IMR-90 (cell line): ENCODE results near the gene SOX11. TPM values are rescaled to one million over a fixed set of nuclear protein-coding genes. Genes with fewer than 3 reads are reported as not detected.

Experiments used
- ATAC-seq: fragments of 200-7000 bp; cut with Tn5 transposase; 2 replicates; pipeline ENCODE4 v1.9.1; 2020; ENCODE audit warnings: low read depth, mild to moderate bottlenecking, moderate library complexity
- BruUV-seq: library from RNA; stranded (reverse); fragments of 400-500 nt; replicated peaks from 2 replicates; lab custom pipeline; 2021; lab: Mats Ljungman, UMichigan
- CTCF ChIA-PET: fragments of 300-600 bp; formaldehyde crosslinking; extraction: SDS; loops from one replicate; lab custom pipeline; 2021; ENCODE audit warnings: antibody characterized with exemption; lab: Yijun Ruan, JAX
- POLR2A ChIA-PET: fragments of 300-600 bp; sonication (Branson Sonifier 250); formaldehyde crosslinking; loops from one replicate; lab custom pipeline; 2022; ENCODE audit warnings: antibody characterized with exemption; ENCODE audit not compliant: unreplicated experiment; lab: Charles Lee
- DNase-seq: peaks from one replicate; pipeline ENCODE4 v3.0.0; 2013
- H2AFZ ChIP-seq: replicated peaks from 2 replicates; pipeline ENCODE3; 2013; ENCODE audit warnings: low read length, mild to moderate bottlenecking; ENCODE audit not compliant: poor library complexity
- H2AK5ac ChIP-seq: 2 replicates; pipeline ENCODE4 v1.6.1; 2013; ENCODE audit warnings: low read depth, low read length, inconsistent platforms
- H2AK9ac ChIP-seq: replicated peaks from 2 replicates; pipeline ENCODE3; 2013; ENCODE audit warnings: mild to moderate bottlenecking, low read depth, low read length, moderate library complexity; ENCODE audit not compliant: poor library complexity
- H2BK120ac ChIP-seq: 2 replicates; pipeline ENCODE4 v1.6.1; 2013; ENCODE audit warnings: low read depth, low read length, inconsistent platforms
- H2BK15ac ChIP-seq: 3 replicates; pipeline ENCODE4 v1.6.1; 2013; ENCODE audit warnings: low read depth, low read length, inconsistent platforms
- H2BK20ac ChIP-seq: 2 replicates; pipeline ENCODE4 v1.6.1; 2013; ENCODE audit warnings: low read depth, mild to moderate bottlenecking, inconsistent platforms, low read length, moderate library complexity
- H2BK5ac ChIP-seq: 2 replicates; pipeline ENCODE4 v1.6.1; 2013; ENCODE audit warnings: mild to moderate bottlenecking, low read depth, low read length, inconsistent platforms; ENCODE audit not compliant: poor library complexity, severe bottlenecking
- H3K14ac ChIP-seq: replicated peaks from 2 replicates; pipeline ENCODE4 v1.6.1; 2013; ENCODE audit warnings: low read depth, low read length, inconsistent platforms
- H3K18ac ChIP-seq: 2 replicates; pipeline ENCODE4 v1.6.1; 2013; ENCODE audit warnings: low read depth, low read length, control low read depth
- H3K23ac ChIP-seq: 2 replicates; pipeline ENCODE4 v1.6.1; 2013; ENCODE audit warnings: low read depth, low read length, inconsistent platforms
- H3K27ac ChIP-seq: 2 replicates; pipeline ENCODE4 v1.5.1; 2013; ENCODE audit warnings: mild to moderate bottlenecking, control low read depth, low read length; ENCODE audit not compliant: insufficient read depth
- H3K27me3 ChIP-seq: 2 replicates; pipeline ENCODE4 v1.6.1; 2013; ENCODE audit warnings: low read length; ENCODE audit not compliant: control insufficient read depth, insufficient read depth
- H3K36me3 ChIP-seq: 2 replicates; pipeline ENCODE4 v1.6.1; 2013; ENCODE audit warnings: low read length, mixed read lengths; ENCODE audit not compliant: control insufficient read depth, insufficient read depth
- H3K4ac ChIP-seq: 2 replicates; pipeline ENCODE4 v1.6.1; 2013; ENCODE audit warnings: low read depth, low read length, inconsistent platforms
- H3K4me1 ChIP-seq: 2 replicates; pipeline ENCODE4 v1.6.1; 2013; ENCODE audit warnings: low read length, mixed read lengths; ENCODE audit not compliant: control insufficient read depth, insufficient read depth
- H3K4me2 ChIP-seq: 2 replicates; pipeline ENCODE4 v1.6.1; 2013; ENCODE audit warnings: low read depth, mild to moderate bottlenecking, control low read depth, low read length, moderate library complexity
- H3K4me3 ChIP-seq: 2 replicates; pipeline ENCODE4 v1.5.1; 2013; ENCODE audit warnings: low read depth, mild to moderate bottlenecking, control low read depth, low read length, moderate library complexity; ENCODE audit not compliant: insufficient read depth
- H3K56ac ChIP-seq: 2 replicates; pipeline ENCODE4 v1.6.1; 2013; ENCODE audit warnings: low read length, inconsistent platforms; ENCODE audit not compliant: insufficient read depth; ENCODE audit errors: extremely low read depth
- H3K79me1 ChIP-seq, 2 experiments: 2 replicates each; pipeline ENCODE4 v1.6.1; 2013; ENCODE audit warnings: low read length in 2 of 2, inconsistent platforms in 1 of 2, low read depth in 1 of 2
- H3K9ac ChIP-seq: 2 replicates; pipeline ENCODE4 v1.6.1; 2013; ENCODE audit warnings: low read depth, low read length, control low read depth
- H3K9me1 ChIP-seq: 2 replicates; pipeline ENCODE4 v1.6.1; 2013; ENCODE audit warnings: low read length, inconsistent platforms; ENCODE audit not compliant: insufficient read depth
- H3K9me3 ChIP-seq: 2 replicates; pipeline ENCODE4 v1.6.1; 2013; ENCODE audit warnings: low read length; ENCODE audit not compliant: control insufficient read depth, insufficient read depth
- H4K20me1 ChIP-seq: 2 replicates; pipeline ENCODE4 v1.6.1; 2013; ENCODE audit warnings: low read length, inconsistent platforms; ENCODE audit not compliant: insufficient read depth
- H4K5ac ChIP-seq: 2 replicates; pipeline ENCODE4 v1.6.1; 2013; ENCODE audit warnings: mild to moderate bottlenecking, low read depth, low read length, control low read depth
- H4K8ac ChIP-seq, 2 experiments: 2 replicates each; pipeline ENCODE4 v1.6.1; 2013; ENCODE audit warnings: low read depth in 2 of 2, low read length in 2 of 2, control low read depth in 1 of 2, inconsistent platforms in 1 of 2
- H4K91ac ChIP-seq: 2 replicates; pipeline ENCODE4 v1.6.1; 2013; ENCODE audit warnings: low read depth, low read length, inconsistent platforms; ENCODE audit not compliant: insufficient read depth
- MAZ ChIP-seq: IDR thresholded peaks from 2 replicates; pipeline ENCODE4 v1.6.1; 2012; ENCODE audit warnings: low read depth, mild to moderate bottlenecking, low read length, improper control_type of control experiment, moderate library complexity, borderline replicate concordance
- WGBS, 2 experiments: methylation state at CpG; one replicate each; pipeline versions ENCODE4 v1.1.5 to v1.1.7; 2013; ENCODE audit warnings: missing lambda C conversion rate in 2 of 2; ENCODE audit not compliant: insufficient read length in 1 of 2; ENCODE audit errors: extremely low coverage in 2 of 2; 5-methylcytosine and 5-hydroxymethylcytosine counted together
- dilution Hi-C: fragments of 300-500 bp; cut with HindIII; formaldehyde crosslinking; loops from one replicate; pipeline ENCODE4 v1.14.3; 2018; ENCODE audit warnings: low sequenced_read_pairs; ENCODE audit not compliant: unreplicated experiment
- in situ Hi-C: fragments of 300-500 bp; cut with MboI; formaldehyde crosslinking; loops from 3 replicates; pipeline ENCODE4 v1.14.3; 2019; ENCODE audit warnings: low sequenced_read_pairs, inconsistent platforms, mixed read lengths
- intact Hi-C: fragments of 100-400 bp; cut with micrococcal nuclease; formaldehyde crosslinking; loops from 2 replicates; pipeline ENCODE4 v1.10.0; 2022
- polyA plus RNA-seq, 3 experiments: library from polyadenylated mRNA; depleted of rRNA; stranded (reverse); fragments of >200 nt; gene quantifications; 2 replicates each; pipeline ENCODE4 v1.2.3, GENCODE V29; 2012; ENCODE audit warnings: low replicate concordance in 1 of 3
- total RNA-seq: library from RNA; depleted of rRNA; stranded (reverse); fragments of >200 nt; gene quantifications from 2 replicates; pipeline ENCODE4 v1.2.3, GENCODE V29; 2012
- TF ChIP-seq, protein P1 (sequence below): fragments of 150-350 bp; IDR thresholded peaks from 2 replicates; pipeline ENCODE4 v1.6.1; 2016; ENCODE audit warnings: low read depth, mild to moderate bottlenecking, low read length, moderate library complexity, borderline replicate concordance

Gene SOX11
- total and polyA plus RNA-seq, 2 of the 4 experiments (the other 2 are of a cell fraction): 1.9 to 2.2 TPM

DNA sequence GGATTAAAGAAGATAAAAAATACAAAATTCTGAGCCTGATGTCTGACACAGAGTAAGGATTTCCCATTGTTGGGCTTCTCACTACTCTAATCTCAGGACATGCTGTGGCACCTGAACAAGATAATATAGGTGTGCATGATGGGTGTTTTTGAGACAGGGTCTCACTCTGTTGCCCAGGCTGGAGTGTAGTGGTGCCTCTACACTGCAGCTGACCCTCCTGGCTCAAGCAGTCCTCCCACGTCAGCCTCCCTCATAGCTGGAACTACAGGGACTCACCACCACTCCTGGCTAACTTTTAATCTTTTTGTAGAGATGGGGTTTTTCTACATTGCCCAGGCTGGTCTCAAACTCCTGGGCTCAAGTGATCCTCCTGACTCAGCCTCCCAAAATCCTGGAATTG is 32.9 kb downstream of the SOX11 start:
- Histone ChIP-seq H4K91ac (no peak overlapping the region), H3K18ac (no peak overlapping the region), H3K4me2 (no peak overlapping the region), H2AFZ (no peak overlapping the region), H2BK120ac (no peak overlapping the region), H3K4ac (no peak overlapping the region), H4K8ac (no peak overlapping the region), H2BK5ac (no peak overlapping the region), H3K27me3 (no peaks in the 10 kb centered on the region), H3K4me3 (no peak overlapping the region), H3K4me1 (peaks cover 8% of the 10 kb centered on the region; the same call in 1 of the 2 replicates), H3K79me1 (no peaks in the 10 kb centered on the region), H2AK5ac (no peak overlapping the region), H3K9me3 (no peaks in the 10 kb centered on the region), H4K5ac (no peak overlapping the region), H3K9ac (no peak overlapping the region), H2BK20ac (no peak overlapping the region), H3K36me3 (no peaks in the 10 kb centered on the region), H2AK9ac (no peak overlapping the region), H3K14ac (no peak overlapping the region), H2BK15ac (no peak overlapping the region), H3K9me1 (no peaks in the 10 kb centered on the region), H3K27ac (no peak overlapping the region), H3K23ac (no peak overlapping the region), H4K20me1 (no peaks in the 10 kb centered on the region), H3K56ac (no peak overlapping the region)
- in situ Hi-C loops: no loop called here
- intact Hi-C loops: no loop called here
- dilution Hi-C loops: no loop called here
- POLR2A ChIA-PET: no interaction called here
- CTCF ChIA-PET: interaction anchor here (0.6 kb wide), 1 partner anchor 1851 kb away, joined by 3 read pairs; no protein-coding TSS in a partner anchor
- no peak for TF ChIP-seq MAZ
- TF ChIP-seq, protein P1, sequence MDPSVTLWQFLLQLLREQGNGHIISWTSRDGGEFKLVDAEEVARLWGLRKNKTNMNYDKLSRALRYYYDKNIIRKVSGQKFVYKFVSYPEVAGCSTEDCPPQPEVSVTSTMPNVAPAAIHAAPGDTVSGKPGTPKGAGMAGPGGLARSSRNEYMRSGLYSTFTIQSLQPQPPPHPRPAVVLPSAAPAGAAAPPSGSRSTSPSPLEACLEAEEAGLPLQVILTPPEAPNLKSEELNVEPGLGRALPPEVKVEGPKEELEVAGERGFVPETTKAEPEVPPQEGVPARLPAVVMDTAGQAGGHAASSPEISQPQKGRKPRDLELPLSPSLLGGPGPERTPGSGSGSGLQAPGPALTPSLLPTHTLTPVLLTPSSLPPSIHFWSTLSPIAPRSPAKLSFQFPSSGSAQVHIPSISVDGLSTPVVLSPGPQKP: no peak
- BruUV-seq: no TSS peak
- DNase-seq (no peak), ATAC-seq (no peak)
- no CpG with 5 or more reads among the region's 1 CpG for WGBS, 2 experiments
